GM12878 (cell line): ENCODE data around the gene GAS2. TPM values are rescaled to one million over a fixed set of nuclear protein-coding genes. Genes with fewer than 3 reads are reported as not detected.

Experiments
- ATAC-seq: fragments of 200-7000 bp; cut with Tn5 transposase; 3 replicates; pipeline ENCODE4 v1.9.1; 2020; ENCODE audit warnings: mild to moderate bottlenecking, moderate library complexity
- BruUV-seq: library from RNA; stranded (reverse); fragments of 400-500 nt; replicated peaks from 2 replicates; lab custom pipeline; 2021; lab: Mats Ljungman, UMichigan
- CTCF ChIA-PET: fragments of 300-600 bp; sonication (Branson Sonifier 250); formaldehyde crosslinking; extraction: SDS; loops from one replicate; lab custom pipeline; 2021; ENCODE audit warnings: inconsistent platforms; lab: Yijun Ruan, JAX
- POLR2A ChIA-PET: fragments of 350-600 bp; formaldehyde crosslinking; extraction: SDS; loops from one replicate; lab custom pipeline; 2021; ENCODE audit warnings: inconsistent platforms; lab: Charles Lee
- RAD21 ChIA-PET: fragments of 300-600 bp; sonication (Branson Sonifier 250); formaldehyde crosslinking; loops from one replicate; lab custom pipeline; 2023; ENCODE audit warnings: antibody characterized with exemption; ENCODE audit not compliant: unreplicated experiment; lab: Charles Lee
- SMC1A ChIA-PET: fragments of 300-600 bp; sonication (Branson Sonifier 250); formaldehyde crosslinking; loops from one replicate; lab custom pipeline; 2023; ENCODE audit not compliant: unreplicated experiment, uncharacterized antibody; lab: Charles Lee
- DNase-seq: peaks from one replicate; pipeline ENCODE4 v3.0.0-alpha.2; 2011; ENCODE audit warnings: low read depth, low spot score
- FAIRE-seq: peaks from 3 replicates; lab custom pipeline; 2011; peaks lifted over from hg19 to GRCh38; lab: Jason Lieb, UNC
- H2AFZ ChIP-seq: 2 replicates; pipeline ENCODE4 v1.6.0; 2011; ENCODE audit warnings: low read depth, low read length, control low read depth; ENCODE audit not compliant: control insufficient read depth
- H3K27ac ChIP-seq: 2 replicates; pipeline ENCODE4 v1.5.1; 2011; ENCODE audit warnings: control low read depth; ENCODE audit not compliant: control insufficient read depth, insufficient read depth
- H3K27me3 ChIP-seq, 2 experiments: replicated peaks in 1 of 2; 2 replicates each; pipeline versions ENCODE4 v1.6.0 to v1.6.1; 2011; ENCODE audit warnings: low read length in 1 of 2; ENCODE audit not compliant: control insufficient read depth in 2 of 2, insufficient read depth in 2 of 2
- H3K36me3 ChIP-seq, 2 experiments: 2 replicates each; pipeline ENCODE4 v1.5.1; 2011; ENCODE audit warnings: low read length in 1 of 2; ENCODE audit not compliant: control insufficient read depth in 2 of 2, insufficient read depth in 2 of 2
- H3K4me1 ChIP-seq: 2 replicates; pipeline ENCODE4 v1.6.1; 2011; ENCODE audit warnings: mild to moderate bottlenecking, low read length, moderate library complexity, mixed read lengths; ENCODE audit not compliant: control insufficient read depth, insufficient read depth
- H3K4me2 ChIP-seq: 2 replicates; pipeline ENCODE4 v1.6.0; 2011; ENCODE audit warnings: control low read depth; ENCODE audit not compliant: control insufficient read depth, insufficient read depth
- H3K4me3 ChIP-seq: fragments of 200-600 bp; sonication (generic); 2 replicates; pipeline ENCODE4 v1.5.1; 2016
- H3K79me2 ChIP-seq: 2 replicates; pipeline ENCODE4 v1.6.0; 2011; ENCODE audit warnings: low read length; ENCODE audit not compliant: control insufficient read depth, insufficient read depth
- H3K9ac ChIP-seq: 2 replicates; pipeline ENCODE4 v1.8.0; 2011; ENCODE audit warnings: low read length, control low read depth, mixed read lengths; ENCODE audit not compliant: control insufficient read depth, insufficient read depth
- H3K9me3 ChIP-seq: replicated peaks from 3 replicates; pipeline ENCODE4 v1.5.1; 2011; ENCODE audit warnings: mild to moderate bottlenecking, low read length; ENCODE audit not compliant: control insufficient read depth, insufficient read depth
- H4K20me1 ChIP-seq: 2 replicates; pipeline ENCODE4 v1.6.0; 2011; ENCODE audit not compliant: control insufficient read depth, insufficient read depth
- BCL11A ChIP-seq: IDR thresholded peaks from 2 replicates; pipeline ENCODE4 v1.6.1; 2011; ENCODE audit warnings: low read depth, low read length
- CEBPZ ChIP-seq: fragments of 150-350 bp; IDR thresholded peaks from 2 replicates; pipeline ENCODE4 v1.6.1; 2016; ENCODE audit warnings: low read depth, low read length
- E4F1 ChIP-seq: fragments of 450-650 bp; IDR thresholded peaks from 2 replicates; pipeline ENCODE4 v1.6.1; 2018; ENCODE audit warnings: borderline replicate concordance, mild to moderate bottlenecking; ENCODE audit not compliant: partially characterized antibody
- HDAC2 ChIP-seq: fragments of 200-600 bp; sonication (generic); IDR thresholded peaks from 2 replicates; pipeline ENCODE4 v1.6.1; 2017
- MYB ChIP-seq: fragments of 150-350 bp; IDR thresholded peaks from 2 replicates; pipeline ENCODE4 v1.6.1; 2014; ENCODE audit warnings: mild to moderate bottlenecking, low read depth, low read length, borderline replicate concordance
- NFYB ChIP-seq: IDR thresholded peaks from 2 replicates; pipeline ENCODE4 v1.6.1; 2011; ENCODE audit warnings: low read depth, mild to moderate bottlenecking, low read length, improper control_type of control experiment, moderate library complexity; ENCODE audit not compliant: insufficient read depth
- NKRF ChIP-seq: fragments of 450-650 bp; conservative IDR thresholded peaks from 2 replicates; pipeline ENCODE4 v1.6.1; 2017; ENCODE audit warnings: mild to moderate bottlenecking, moderate library complexity
- NR2C1 ChIP-seq: fragments of 450-650 bp; IDR thresholded peaks from 2 replicates; pipeline ENCODE4 v1.6.1; 2017; ENCODE audit warnings: antibody characterized with exemption, mild to moderate bottlenecking, moderate library complexity
- NR2F1 ChIP-seq: fragments of 450-650 bp; conservative IDR thresholded peaks from 2 replicates; pipeline ENCODE4 v1.6.1; 2017; ENCODE audit warnings: mild to moderate bottlenecking
- SIX5 ChIP-seq: IDR thresholded peaks from 2 replicates; pipeline ENCODE4 v1.6.1; 2011; ENCODE audit warnings: mild to moderate bottlenecking, low read depth, low read length, moderate library complexity; ENCODE audit not compliant: severe bottlenecking
- SREBF1 ChIP-seq: IDR thresholded peaks from 2 replicates; pipeline ENCODE4 v1.6.1; 2012; ENCODE audit warnings: mild to moderate bottlenecking, low read length
- STAT1 ChIP-seq: fragments of 450-650 bp; conservative IDR thresholded peaks from 2 replicates; pipeline ENCODE4 v1.6.1; 2014; ENCODE audit warnings: antibody characterized with exemption, mild to moderate bottlenecking
- ZNF274 ChIP-seq: IDR thresholded peaks from one replicate; pipeline ENCODE4 v1.8.0; 2011; ENCODE audit not compliant: insufficient read length, insufficient read depth
- WGBS: methylation state at CpG from one replicate; pipeline ENCODE4 v1.1.6; 2016; ENCODE audit warnings: low lambda C conversion rate; ENCODE audit not compliant: insufficient replicate concordance, insufficient coverage; ENCODE audit errors: missing lambda C conversion rate; 5-methylcytosine and 5-hydroxymethylcytosine counted together
- in situ Hi-C: fragments of 300-500 bp; cut with MboI; formaldehyde crosslinking; loops from 9 replicates; pipeline ENCODE4 v1.14.3; 2018; ENCODE audit warnings: mixed read lengths
- intact Hi-C: fragments of 100-400 bp; cut with micrococcal nuclease; formaldehyde crosslinking; loops from one replicate; pipeline ENCODE4 v1.14.2; 2022; ENCODE audit not compliant: unreplicated experiment
- polyA plus RNA-seq, 11 experiments: library from polyadenylated mRNA; depleted of rRNA in 4 of 11; unstranded in 6 of 11; stranded (reverse) in 5 of 11; fragments of >200 nt; fragmentation: Nextera tagmentation in 4 of 11; fragmentation: Illumina TruSeq in 1 of 11; extraction: Ambion mirVana in 4 of 11; extraction: Trizol in 1 of 11; gene quantifications; 1 replicate in 1 of 11; 2 replicates in 10 of 11; pipeline versions ENCODE4 v1.2.1 to v1.2.3, GENCODE V29; 2011 to 2016; ENCODE audit warnings: inconsistent platforms in 2 of 11, missing spikeins in 2 of 11, low read depth in 1 of 11
- total RNA-seq, 4 experiments: library from RNA; depleted of rRNA in 3 of 4; stranded (reverse); fragments of >200 nt in 3 of 4; fragmentation: Illumina TruSeq in 1 of 4; extraction: Trizol in 1 of 4; gene quantifications; 2 replicates each; pipeline versions ENCODE4 v1.2.1 to v1.2.3, GENCODE V29; 2013 to 2021

The GAS2 gene
- total and polyA plus RNA-seq, 10 of the 15 experiments (the other 5 are each of a cell fraction or from before 2014, with no cell fraction given): 16.4 to 81.4 (median 26.2) TPM

GRCh38 chr11:22707119-22707899 lies 40.9 kb downstream of the GAS2 start (continued):
- TF ChIP-seq BCL11A: no peak
- no peak for TF ChIP-seq SREBF1
- no peak for TF ChIP-seq NR2F1
- TF ChIP-seq HDAC2: no peak
- TF ChIP-seq STAT1: no peak

GRCh38 chr11:22711071-22711770 lies 44.8 kb downstream of the GAS2 start:
- in situ Hi-C loops (no loop called here), intact Hi-C loops (no loop called here)
- 22% methylated on average over 3 of the region's 3 CpGs for WGBS
- no peak for DNase-seq
- ChIA-PET CTCF (interaction anchor here (0.9 to 2.1 kb wide), 4 partner anchors 10 to 76 kb away, joined by 4 to 7 read pairs (median 4); no protein-coding TSS in a partner anchor), SMC1A (interaction anchor here (1.2 to 4.3 kb wide), 12 partner anchors 8 to 110 kb away, joined by 3 to 16 read pairs (median 6); no protein-coding TSS in a partner anchor), RAD21 (interaction anchor here (1.0 to 1.7 kb wide), 4 partner anchors 11 to 36 kb away, joined by 3 to 7 read pairs (median 3); no protein-coding TSS in a partner anchor), POLR2A (interaction anchor here (0.9 to 1.5 kb wide), 5 partner anchors 9 to 76 kb away, joined by 3 to 5 read pairs (median 3); no protein-coding TSS in a partner anchor)
- H3K27me3 ChIP-seq: no peaks in the 10 kb centered on the region
- no peak overlapping the region for H2AFZ ChIP-seq
- ATAC-seq: peak; percentile 69
- H3K79me2 ChIP-seq: no peaks in the 10 kb centered on the region
- FAIRE-seq: no peak
- H3K9me3 ChIP-seq: no peaks in the 10 kb centered on the region; the same call in 2 of the 3 replicates
- no peak overlapping the region for H3K4me2 ChIP-seq
- BruUV-seq: no TSS peak
- no peaks in the 10 kb centered on the region for H3K4me1 ChIP-seq
- no peaks in the 10 kb centered on the region for H4K20me1 ChIP-seq
- no peak overlapping the region for H3K9ac ChIP-seq
- no peak overlapping the region for H3K4me3 ChIP-seq
- no peaks in the 10 kb centered on the region for H3K36me3 ChIP-seq
- no peak overlapping the region for H3K27ac ChIP-seq
- no peak for TF ChIP-seq MYB
- TF ChIP-seq CEBPZ: no peak
- TF ChIP-seq SIX5: no peak
- TF ChIP-seq NR2C1: no peak
- no peak for TF ChIP-seq NKRF
- TF ChIP-seq ZNF274: no peak
- TF ChIP-seq E4F1: no peak
- TF ChIP-seq NFYB: no peak
